Kidney (tissue), 14 donors: ENCODE results near the gene LIN52. TPM values are rescaled to one million over a fixed set of nuclear protein-coding genes. Genes with fewer than 3 reads are reported as not detected.

Experiments used
- DNase-seq, 5 donors: peaks; one replicate each; pipeline ENCODE4 v3.0.0-alpha.2; 2013 to 2020
- FAIRE-seq: peaks from 2 replicates; lab custom pipeline; 2012; peaks lifted over from hg19 to GRCh38; lab: Jason Lieb, UNC
- H3K27ac ChIP-seq, 2 donors: one replicate each; pipeline ENCODE4 v1.7.0; 2013; ENCODE audit warnings: low read depth in 2 of 2, low read length in 2 of 2, inconsistent platforms in 1 of 2
- H3K27me3 ChIP-seq: one replicate; pipeline ENCODE4 v1.7.1; 2013; ENCODE audit warnings: low read length, inconsistent platforms; ENCODE audit not compliant: control insufficient read depth, insufficient read depth
- H3K36me3 ChIP-seq, 3 donors: one replicate each; pipeline versions ENCODE4 v1.7.0 to v1.7.1; 2013; ENCODE audit warnings: low read length in 3 of 3, control low read depth in 1 of 3, inconsistent platforms in 1 of 3; ENCODE audit not compliant: insufficient read depth in 3 of 3, control insufficient read depth in 2 of 3
- H3K4me1 ChIP-seq, 3 donors: one replicate each; pipeline versions ENCODE4 v1.7.0 to v1.7.1; 2013; ENCODE audit warnings: low read length in 3 of 3, inconsistent platforms in 1 of 3, low read depth in 1 of 3; ENCODE audit not compliant: control insufficient read depth in 2 of 3, insufficient read depth in 2 of 3
- H3K4me3 ChIP-seq, 3 donors: one replicate each; pipeline versions ENCODE4 v1.7.0 to v1.8.1; 2013; ENCODE audit warnings: low read length in 3 of 3, control low read depth in 1 of 3, inconsistent platforms in 1 of 3
- H3K9ac ChIP-seq, 3 donors: one replicate each; pipeline versions ENCODE4 v1.7.0 to v1.7.1; 2013; ENCODE audit warnings: low read length in 3 of 3, control low read depth in 1 of 3, inconsistent platforms in 1 of 3
- H3K9me3 ChIP-seq, 3 donors: one replicate each; pipeline versions ENCODE4 v1.7.0 to v1.7.1; 2013; ENCODE audit warnings: low read length in 3 of 3, control low read depth in 1 of 3, inconsistent platforms in 1 of 3; ENCODE audit not compliant: control insufficient read depth in 2 of 3, insufficient read depth in 1 of 3
- CTCF ChIP-seq: IDR thresholded peaks from 3 replicates; pipeline ENCODE4 v1.5.1; 2012; ENCODE audit warnings: mild to moderate bottlenecking, moderate library complexity, borderline replicate concordance; ENCODE audit not compliant: insufficient read depth; ENCODE audit errors: extremely low read depth
- intact Hi-C: fragments of 100-400 bp; cut with DNase I; formaldehyde crosslinking; loops from one replicate; pipeline ENCODE4 v1.11.1; 2022
- polyA plus RNA-seq: library from polyadenylated mRNA; stranded (reverse); fragments of 350-450 nt; fragmentation: Illumina TruSeq; extraction: RNeasy Lipid Tissue Mini Kit (QIAGEN cat#74804); gene quantifications from one replicate; pipeline ENCODE4 v1.2.3, GENCODE V29; 2014; ENCODE audit warnings: low read depth, low replicate concordance; ENCODE audit not compliant: insufficient read depth
- total RNA-seq: library from RNA; stranded (reverse); fragmentation: NEBNext Ultra II Directional; extraction: Animal tissue kit (Norgen Biotek cat#: 25700); gene quantifications from one replicate; pipeline ENCODE4 v1.2.1, GENCODE V29; 2021
- donor health status: control.
- donor health status: control.
- donor health status: control.
- donor health status: control.
- donor health status: control.
- donor health status: DM: yes; HTN: yes; CAD: no.
- donor health status: Normal renal cell carcinoma (clear cell type).

The LIN52 gene
- total and polyA plus RNA-seq, 2 donors from 2014 or later: 8.5 to 13.3 TPM

- no peak for TF ChIP-seq CTCF
These were observed 158.0 kb downstream of the LIN52 start for GRCh38 chr14:74242780-74243042.

GRCh38 chr14:74243051-74243450 is 158.3 kb downstream of the LIN52 start:
- Histone ChIP-seq H3K27ac (no peak overlapping the region), H3K4me1 (peaks cover 0 to 8% (median 0%) of the 10 kb centered on the region in 3 donors), H3K36me3 (no peaks in the 10 kb centered on the region), H3K9ac (no peak overlapping the region), H3K4me3 (no peak overlapping the region), H3K27me3 (peaks cover 38% of the 10 kb centered on the region), H3K9me3 (no peaks in the 10 kb centered on the region)
- FAIRE-seq (no peak), DNase-seq (no peak)
- no peak for TF ChIP-seq CTCF
- intact Hi-C loops: loop anchor here (10.0 kb wide), 1 partner anchor 128 kb away; no protein-coding TSS in a partner anchor

More at GRCh38 chr14:74242780-74243042, 158.0 kb downstream of the LIN52 start:
- DNase-seq: no peak
- FAIRE-seq: no peak
- Histone ChIP-seq H3K27ac (no peak overlapping the region), H3K36me3 (no peaks in the 10 kb centered on the region), H3K4me3 (no peak overlapping the region), H3K9ac (no peak overlapping the region), H3K27me3 (peaks cover 41% of the 10 kb centered on the region), H3K9me3 (no peaks in the 10 kb centered on the region), H3K4me1 (peaks cover 0 to 8% (median 0%) of the 10 kb centered on the region in 3 donors)
- intact Hi-C loops: loop anchor here (10.0 kb wide), 1 partner anchor 128 kb away; no protein-coding TSS in a partner anchor

GRCh38 chr14:74244115-74244514 is 159.4 kb downstream of the LIN52 start:
- no peak overlapping the region for H3K4me3 ChIP-seq
- no peak for DNase-seq
- FAIRE-seq: no peak
- no peak overlapping the region for H3K27ac ChIP-seq
- H3K27me3 ChIP-seq: peaks cover 31% of the 10 kb centered on the region
- H3K9ac ChIP-seq: no peak overlapping the region
- no peaks in the 10 kb centered on the region for H3K9me3 ChIP-seq
- peaks cover 0 to 8% (median 0%) of the 10 kb centered on the region in 3 donors for H3K4me1 ChIP-seq
- H3K36me3 ChIP-seq: no peaks in the 10 kb centered on the region
- TF ChIP-seq CTCF: no peak
- intact Hi-C loops: loop anchor here (10.0 kb wide), 1 partner anchor 129 kb away; no protein-coding TSS in a partner anchor

- Histone ChIP-seq H3K4me3 (no peak overlapping the region), H3K4me1 (peaks cover 0 to 8% (median 0%) of the 10 kb centered on the region in 3 donors), H3K27me3 (peaks cover 31% of the 10 kb centered on the region), H3K36me3 (no peaks in the 10 kb centered on the region), H3K9me3 (no peaks in the 10 kb centered on the region), H3K9ac (no peak overlapping the region), H3K27ac (no peak overlapping the region)
- intact Hi-C loops: loop anchor here (10.0 kb wide), 1 partner anchor 130 kb away; no protein-coding TSS in a partner anchor
- no peak for DNase-seq
- TF ChIP-seq CTCF: no peak
- FAIRE-seq: no peak
These were observed 160.5 kb downstream of the LIN52 start for GRCh38 chr14:74245292-74245691.
